HG02678 (cell line): Measurements from ENCODE around the gene SC5D.
A peak's percentile ranks its signal among the peaks of the same experiment; 100 is the strongest.

Experiments used
- ATAC-seq: cut with Tn5 transposase; IDR thresholded peaks from one replicate; pipeline ENCODE4 v1.9.1; 2021; ENCODE audit warnings: mild to moderate bottlenecking, moderate library complexity; ENCODE audit not compliant: unreplicated experiment

Gene SC5D, protein sequence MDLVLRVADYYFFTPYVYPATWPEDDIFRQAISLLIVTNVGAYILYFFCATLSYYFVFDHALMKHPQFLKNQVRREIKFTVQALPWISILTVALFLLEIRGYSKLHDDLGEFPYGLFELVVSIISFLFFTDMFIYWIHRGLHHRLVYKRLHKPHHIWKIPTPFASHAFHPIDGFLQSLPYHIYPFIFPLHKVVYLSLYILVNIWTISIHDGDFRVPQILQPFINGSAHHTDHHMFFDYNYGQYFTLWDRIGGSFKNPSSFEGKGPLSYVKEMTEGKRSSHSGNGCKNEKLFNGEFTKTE

DNA sequence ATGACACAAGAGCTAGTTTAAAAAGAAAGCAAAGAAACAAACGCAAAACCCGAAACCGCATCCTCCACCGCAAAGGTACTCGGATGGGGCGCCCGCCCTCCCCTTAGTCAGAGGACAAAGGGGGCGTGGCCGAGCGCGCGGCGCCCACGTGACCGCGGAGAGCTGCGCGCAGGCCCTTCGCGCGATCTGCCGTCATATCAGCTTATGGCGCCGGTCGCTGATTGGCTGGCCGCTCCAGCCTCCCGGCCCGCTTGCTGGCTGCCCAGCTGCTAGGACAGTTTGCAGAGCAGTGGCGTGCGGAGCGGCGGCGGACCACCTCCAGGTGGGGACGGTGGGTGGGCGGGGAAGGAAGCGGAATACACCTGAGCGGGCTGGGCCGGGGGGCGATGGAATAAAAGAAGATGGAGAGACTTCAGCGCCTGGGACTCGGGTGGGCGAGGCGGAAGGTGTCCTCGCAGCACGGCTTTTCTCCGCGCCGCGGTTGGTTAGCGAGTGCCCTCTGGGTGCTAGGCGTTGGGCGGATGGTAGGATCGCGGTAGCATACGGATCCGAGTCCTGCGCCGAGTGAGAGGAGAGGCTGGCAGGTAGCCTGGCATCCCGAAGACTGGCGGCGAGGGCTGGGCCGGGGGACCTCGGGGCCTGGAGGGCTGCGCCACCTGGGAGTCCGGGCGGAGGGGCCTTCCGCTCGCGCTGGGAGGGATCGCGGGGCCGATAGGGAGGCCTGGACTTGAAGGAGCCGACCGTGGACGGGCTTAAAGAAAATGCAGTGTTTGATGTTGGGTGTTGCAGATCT, at the start of gene SC5D:
Gene SC5D (plus strand): TSS at position 277 of the 793 bp plus-strand sequence. CDS start 10,605 bp downstream, outside the sequence.
- ATAC-seq = peak; percentile 97

- no peak for ATAC-seq
Measured at GRCh38 chr11:121244884-121245283, 47.7 kb upstream of the SC5D start.

DNA sequence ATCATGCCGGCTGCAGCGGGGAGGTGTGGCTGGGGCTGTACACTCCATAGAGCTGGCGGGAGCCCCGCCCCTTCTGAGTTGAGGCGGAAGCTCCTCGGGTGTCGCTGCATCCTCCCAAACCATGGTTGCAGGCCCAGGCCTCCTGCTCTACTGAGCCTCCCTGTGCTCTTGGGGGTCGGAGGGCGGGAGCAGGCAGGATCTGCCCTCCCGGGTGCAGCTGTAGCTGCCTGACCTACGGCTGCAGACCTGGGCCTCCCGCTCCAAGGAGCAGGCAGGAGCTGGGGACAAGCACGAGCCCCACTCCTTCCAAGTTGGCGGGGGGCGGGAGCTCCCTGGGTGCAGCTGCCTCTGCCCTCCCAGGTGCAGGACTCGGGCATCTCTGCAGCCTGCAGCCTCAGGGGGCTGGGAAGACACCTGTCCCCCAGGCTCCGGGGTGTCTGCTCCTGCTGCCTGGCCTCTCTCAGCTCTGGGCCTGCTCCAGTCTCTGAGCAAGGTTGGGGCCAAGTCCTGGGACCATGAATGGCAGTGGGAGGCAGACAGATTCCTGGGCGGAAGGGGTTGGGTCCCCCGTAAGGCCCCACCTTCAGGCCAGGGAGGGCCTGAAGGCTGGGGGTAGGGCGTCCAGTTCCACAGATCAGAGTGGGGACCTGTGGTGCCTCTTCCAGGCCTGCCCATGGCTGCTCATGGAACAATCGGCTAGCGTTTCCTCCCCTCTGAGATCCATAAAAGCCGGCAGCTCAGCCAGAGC, 46.4 kb upstream of the SC5D start:
- ATAC-seq = no peak

GRCh38 chr11:121246769-121247035, 45.9 kb upstream of the SC5D start:
- no peak for ATAC-seq

DNA sequence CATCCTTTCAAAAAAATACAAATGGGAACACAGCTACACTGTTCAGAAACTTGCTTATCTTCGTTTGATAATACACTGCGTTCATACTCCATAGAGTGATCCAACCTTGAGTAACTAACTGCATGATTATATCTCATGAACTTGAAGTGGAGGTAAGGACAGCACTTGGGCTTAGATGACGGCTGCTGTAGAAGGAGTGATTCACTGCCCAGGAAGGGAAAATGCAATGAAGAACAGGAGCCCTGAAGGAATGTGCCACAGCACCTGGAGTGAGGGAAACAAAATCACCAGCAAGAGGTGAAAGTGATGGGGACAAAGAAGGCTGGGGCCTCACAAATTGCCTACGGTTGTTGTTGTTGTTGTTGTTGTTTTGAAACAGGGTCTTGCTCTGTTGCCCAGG, 44.1 kb upstream of the SC5D start:
- no peak for ATAC-seq

- ATAC-seq = no peak
Measured at GRCh38 chr11:121249039-121249663, 43.4 kb upstream of the SC5D start.

DNA sequence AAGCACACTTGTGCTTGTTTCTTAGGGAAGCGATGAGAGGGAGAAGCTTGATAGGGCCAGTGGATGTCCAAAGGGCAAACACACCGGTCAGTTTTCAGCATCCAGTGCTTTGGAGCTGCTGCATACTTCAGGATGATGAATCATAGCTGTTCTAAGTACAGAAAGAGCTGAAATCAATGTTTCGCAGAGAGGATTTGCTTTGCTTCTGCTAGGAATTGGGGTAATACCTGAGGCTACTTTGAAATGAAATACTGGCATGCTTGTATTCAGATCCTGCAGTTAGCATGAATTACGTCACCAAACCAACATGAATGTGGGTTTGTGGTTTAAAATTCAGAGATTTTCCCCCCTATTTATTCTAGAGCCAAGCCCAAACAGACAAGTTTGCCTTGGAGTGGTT, 41.7 kb upstream of the SC5D start:
- no peak for ATAC-seq

GRCh38 chr11:121253951-121254350, 38.6 kb upstream of the SC5D start:
- no peak for ATAC-seq

- no peak for ATAC-seq
Measured at GRCh38 chr11:121254756-121255155, 37.8 kb upstream of the SC5D start.

DNA sequence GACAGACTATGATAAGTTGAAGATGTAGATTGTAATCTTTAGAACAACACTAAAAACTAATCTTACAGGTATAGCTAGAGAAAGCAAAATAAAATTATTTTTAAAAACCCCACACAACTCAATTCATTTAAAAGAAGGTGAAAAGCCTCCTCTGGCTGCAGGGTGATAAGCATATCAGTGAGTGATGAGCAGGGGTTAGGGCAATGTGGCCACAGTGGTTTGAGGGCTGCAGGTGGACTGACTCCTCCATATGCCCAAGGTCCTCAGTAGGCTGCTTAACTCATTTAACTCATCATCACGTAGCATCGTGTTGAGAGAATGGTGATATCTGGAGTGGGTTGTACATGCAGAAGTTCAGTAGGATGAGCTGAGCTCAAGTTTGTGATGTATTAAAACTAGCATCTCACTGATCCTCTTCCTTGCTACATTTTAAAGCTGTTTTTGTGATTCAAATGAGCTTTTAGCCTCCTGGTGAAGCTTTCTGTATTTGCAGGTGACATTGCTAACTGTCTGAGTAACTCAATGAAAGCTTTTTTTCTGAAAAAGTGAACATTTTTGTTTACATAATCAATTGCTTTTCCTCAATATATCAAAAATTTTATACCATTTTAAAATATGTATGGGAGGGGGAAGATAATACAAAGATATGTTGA, 37.0 kb upstream of the SC5D start:
- no peak for ATAC-seq

DNA sequence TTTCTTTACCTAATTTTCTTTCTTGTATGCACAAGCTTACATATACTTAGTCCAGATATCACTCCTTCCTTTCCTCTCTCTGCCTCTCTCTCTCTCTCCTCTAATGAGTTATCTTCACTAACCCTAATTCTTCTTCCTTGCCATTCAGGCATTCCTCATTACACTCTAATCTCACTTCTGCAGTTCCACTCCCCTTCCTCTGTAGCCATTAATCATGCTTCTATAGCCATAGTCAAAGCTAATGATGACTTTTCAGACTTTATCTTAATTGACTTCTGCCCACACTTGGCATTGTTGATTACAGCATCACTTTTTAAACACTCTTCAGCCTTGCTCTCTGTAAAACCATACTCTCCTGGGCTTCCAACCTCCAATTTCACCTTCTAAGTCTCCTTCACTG, 35.3 kb upstream of the SC5D start:
- no peak for ATAC-seq

DNA sequence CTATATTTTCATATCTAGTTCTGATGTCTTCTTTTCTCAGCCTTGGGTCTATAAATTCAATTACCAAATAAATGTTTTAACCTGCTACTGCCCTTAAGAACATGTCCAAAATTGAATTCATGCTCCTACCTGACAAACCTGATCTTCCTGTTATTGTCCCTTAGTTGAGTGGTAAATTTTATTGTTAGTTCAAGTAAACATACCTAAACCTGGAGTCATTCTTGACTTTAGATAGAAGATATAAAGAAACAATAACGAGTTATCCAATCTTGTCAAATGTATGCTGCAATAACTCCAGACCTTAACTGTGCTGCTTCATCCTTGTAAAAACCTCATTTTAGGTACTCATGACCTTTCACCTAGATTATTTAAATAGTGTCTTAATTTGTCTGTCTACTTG, 34.6 kb upstream of the SC5D start:
- ATAC-seq = no peak

GRCh38 chr11:121265586-121265985, 27.0 kb upstream of the SC5D start:
- no peak for ATAC-seq

DNA sequence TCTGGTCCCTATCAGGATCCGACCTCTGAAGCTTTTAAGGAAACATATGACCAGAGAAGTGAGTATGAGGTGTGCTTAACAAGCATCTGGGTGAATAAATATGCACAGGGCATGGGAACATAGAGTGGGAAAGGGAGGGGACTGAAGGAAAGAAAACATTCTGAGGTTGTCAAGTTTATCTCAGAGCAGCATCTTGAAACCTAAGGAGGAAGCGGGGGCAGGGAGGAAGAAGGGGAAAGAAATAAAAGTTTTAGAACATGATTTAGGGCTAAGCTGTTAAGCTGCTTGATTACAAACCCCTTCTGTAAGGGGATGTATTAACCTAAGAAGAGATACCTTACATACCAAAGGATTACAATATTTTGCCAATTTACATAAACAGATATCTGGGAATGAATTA, 24.0 kb upstream of the SC5D start:
- no peak for ATAC-seq

DNA sequence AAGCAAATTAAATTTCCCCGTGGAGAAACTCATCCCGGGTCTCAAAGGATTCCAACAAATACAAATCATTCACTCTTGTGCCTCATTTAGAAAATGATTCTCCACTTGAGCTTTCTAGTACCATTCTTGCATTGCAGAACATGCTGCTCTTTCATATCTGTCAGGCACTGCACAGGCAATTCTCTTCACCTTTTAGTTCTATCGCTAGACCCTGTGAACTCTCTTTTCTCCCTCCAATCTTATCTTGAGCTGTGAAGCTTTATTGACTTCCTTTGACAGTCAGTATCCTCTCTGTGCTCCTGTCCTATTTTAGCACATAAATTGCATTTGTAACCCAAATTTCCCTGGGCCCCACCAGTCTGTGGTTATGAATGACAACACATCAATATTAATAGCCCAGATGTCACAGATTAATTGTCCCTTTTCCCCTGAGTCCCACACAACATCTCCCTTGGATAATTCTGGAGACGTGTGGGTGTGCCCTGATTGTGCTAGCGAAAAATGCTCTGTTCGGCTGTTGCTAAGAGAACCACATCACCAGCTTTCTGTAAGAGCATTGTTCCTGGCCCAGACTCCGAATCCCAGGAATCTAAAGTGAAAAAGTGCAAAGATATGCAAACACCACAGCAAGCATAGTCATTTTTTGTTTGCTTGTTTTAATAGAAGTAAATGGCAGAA, 22.4 kb upstream of the SC5D start:
- no peak for ATAC-seq

GRCh38 chr11:121274332-121274991, 18.1 kb upstream of the SC5D start:
- no peak for ATAC-seq

DNA sequence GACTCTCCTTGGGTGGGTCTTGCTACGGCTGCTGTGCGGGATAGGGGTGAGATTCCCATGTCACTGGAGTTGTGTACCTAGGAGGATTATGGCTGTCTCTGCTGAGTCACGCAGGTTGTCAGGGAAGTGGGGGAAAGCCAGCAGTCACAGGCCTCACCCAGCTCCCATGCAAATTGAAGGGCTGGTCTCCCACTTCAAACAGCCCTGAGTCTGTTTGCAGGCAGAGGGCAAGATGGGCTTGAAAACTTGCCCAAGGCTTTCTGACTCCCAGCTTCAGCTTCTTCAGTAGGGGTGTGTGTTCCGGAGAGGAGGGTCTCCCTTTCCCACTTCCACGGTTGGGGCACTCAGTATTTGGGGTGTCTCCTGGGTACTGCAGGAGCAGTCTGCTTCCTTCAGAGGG, 10.9 kb upstream of the SC5D start:
- no peak for ATAC-seq

GRCh38 chr11:121282386-121282785, 10.2 kb upstream of the SC5D start:
- ATAC-seq = no peak

- ATAC-seq = peak; percentile 55
Measured at GRCh38 chr11:121282886-121283502, 9.6 kb upstream of the SC5D start.
